Epithelial cell of umbilical artery (primary cell): Measurements from ENCODE around the gene COL26A1. TPM values are rescaled to one million over a fixed set of nuclear protein-coding genes. Genes with fewer than 3 reads are reported as not detected.

Experiments
- total RNA-seq: library from RNA; depleted of rRNA; stranded (reverse); fragments of >200 nt; gene quantifications from 2 replicates; pipeline ENCODE4 v1.2.3, GENCODE V29; 2014

Gene COL26A1
- not detected in 2 replicates for total RNA-seq

DNA sequence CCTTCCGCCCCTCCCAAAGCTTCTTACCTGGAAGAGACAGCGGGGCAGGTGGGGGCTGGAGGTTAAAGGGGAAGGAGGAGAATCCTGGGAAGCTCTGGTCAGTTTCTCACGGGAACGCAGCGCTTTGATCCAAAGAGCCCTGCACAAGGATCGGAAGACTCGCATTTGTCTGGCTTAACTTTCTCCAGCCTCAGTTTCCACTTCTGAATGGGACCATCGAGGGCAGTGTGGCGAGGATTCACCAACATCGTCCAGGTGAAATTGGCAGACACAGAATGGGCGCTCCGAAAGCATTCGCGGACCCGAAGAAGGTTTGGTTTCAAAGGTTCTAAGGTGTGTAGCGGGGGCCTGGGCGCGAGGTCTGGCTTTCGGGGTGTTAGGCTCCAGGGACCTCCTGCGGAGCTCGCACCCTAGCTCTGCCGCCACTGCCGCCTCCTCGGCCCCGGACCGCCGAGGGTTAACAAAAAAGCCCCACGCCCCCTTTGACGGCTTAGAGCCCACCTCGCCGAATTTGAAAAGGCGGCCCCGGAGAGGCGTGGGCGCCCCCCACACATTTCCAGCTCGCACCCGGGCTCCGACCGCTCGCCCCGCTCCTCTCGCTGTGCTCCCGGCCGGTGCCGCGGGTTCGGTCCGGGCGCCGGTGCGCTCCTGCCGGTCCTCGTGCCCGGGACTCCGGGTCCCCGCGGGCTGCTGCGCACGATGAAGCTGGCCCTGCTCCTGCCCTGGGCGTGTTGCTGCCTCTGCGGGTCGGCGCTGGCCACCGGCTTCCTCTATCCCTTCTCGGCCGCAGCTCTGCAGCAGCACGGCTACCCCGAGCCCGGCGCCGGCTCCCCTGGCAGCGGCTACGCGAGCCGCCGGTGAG, at the start of gene COL26A1:
Gene COL26A1, plus strand, starts transcription at position 542 of the 862 bp plus-strand sequence. Its CDS starts 158 bp downstream, at position 700.

GRCh38 chr7:101321491-101322401, 40.9 kb upstream of the COL26A1 start, which contains the start of gene IFT22:
Gene IFT22, minus strand, starts transcription at chr7:101321812. Its CDS starts 103 bp downstream, at chr7:101321709.

Other genes with a start within 250 kb of the COL26A1 start
- gene SERPINE1, start 235.8 kb upstream of the COL26A1 start, total RNA-seq: 1,622 and 2,149 TPM in 2 replicates
- gene AP1S1, start 208.4 kb upstream of the COL26A1 start, total RNA-seq: 189 and 211 TPM in 2 replicates
- gene VGF, start 197.3 kb upstream of the COL26A1 start, total RNA-seq: 0.32 and 1.1 TPM in 2 replicates
- not detected in 2 replicates for gene NAT16, start 182.6 kb upstream of the COL26A1 start, total RNA-seq
- not detected in 2 replicates for gene MOGAT3, start 161.8 kb upstream of the COL26A1 start, total RNA-seq
- gene PLOD3, start 145.3 kb upstream of the COL26A1 start, total RNA-seq: 51.0 and 53.2 TPM in 2 replicates
- 109 and 149 TPM in 2 replicates for gene ZNHIT1, start 144.7 kb upstream of the COL26A1 start, total RNA-seq
- 1.3 and 2.9 TPM in 2 replicates for gene CLDN15, start 125.1 kb upstream of the COL26A1 start, total RNA-seq
- gene FIS1, start 117.8 kb upstream of the COL26A1 start, total RNA-seq: 336 and 410 TPM in 2 replicates
- gene IFT22, start 41.1 kb upstream of the COL26A1 start, total RNA-seq: 17.9 and 26.1 TPM in 2 replicates